Prostate gland (tissue), 2 donors: ENCODE data around the gene LHX4.

Experiments used
- CTCF ChIP-seq, 4 experiments: fragments of 200-600 bp in 2 of 4; fragments of 450-650 bp in 2 of 4; sonication (generic) in 2 of 4; IDR thresholded peaks; 1 replicate in 3 of 4; 2 replicates in 1 of 4; pipeline ENCODE4 v1.5.1; 2016 to 2019; ENCODE audit warnings: antibody characterized with exemption in 4 of 4, mild to moderate bottlenecking in 2 of 4, moderate library complexity in 2 of 4
- POLR2A ChIP-seq: fragments of 450-650 bp; IDR thresholded peaks from one replicate; pipeline ENCODE4 v1.6.1; 2016; ENCODE audit warnings: antibody characterized with exemption, mild to moderate bottlenecking
- POLR2AphosphoS5 ChIP-seq: sonication (generic); formaldehyde crosslinking; IDR thresholded peaks from one replicate; pipeline ENCODE4 v1.6.1; 2017; ENCODE audit warnings: antibody characterized with exemption

DNA sequence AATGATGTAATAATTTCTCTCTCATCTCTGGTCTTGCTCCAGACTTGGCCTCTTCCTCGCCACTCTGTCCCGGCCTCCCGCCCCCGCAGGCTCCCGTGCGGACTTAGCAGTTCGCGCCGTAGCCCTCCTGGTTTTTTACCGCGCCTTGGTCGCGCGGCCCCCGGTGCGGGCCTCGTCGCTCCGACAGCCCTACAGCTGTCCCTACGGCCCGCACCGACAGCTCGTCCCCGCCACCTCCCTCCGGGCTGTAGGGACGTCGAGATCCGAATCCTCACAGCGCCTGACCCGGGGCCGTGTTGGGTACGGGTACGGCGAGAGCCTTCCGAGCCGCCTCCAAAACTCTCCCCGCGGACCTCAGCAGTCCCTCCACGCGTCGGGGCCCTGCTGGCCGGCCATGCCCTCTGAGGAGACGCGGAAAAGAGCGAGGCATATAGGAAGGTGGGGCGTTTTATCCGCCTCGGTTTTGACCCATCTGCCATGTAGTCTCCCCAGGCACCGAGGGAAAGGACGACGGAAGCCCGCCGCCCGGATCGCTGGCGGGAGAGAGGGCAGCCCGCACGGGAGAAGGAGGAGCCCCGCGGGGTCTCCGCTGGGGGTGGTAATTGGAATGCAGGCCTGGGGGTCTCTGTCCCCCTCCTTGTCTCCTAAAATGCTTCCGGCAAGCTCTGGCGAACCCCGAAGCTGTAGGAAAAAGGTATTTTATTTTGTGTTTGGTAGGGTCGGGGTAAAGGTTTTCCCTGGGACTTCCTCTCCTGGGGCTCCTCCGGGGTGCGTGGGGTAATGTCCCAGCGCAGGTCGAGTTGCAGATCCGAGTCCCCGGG lies 3.3 kb downstream of the LHX4 start:
- TF ChIP-seq CTCF (IDR thresholded peaks at IDR 0.05) (no peak), POLR2AphosphoS5 (no peak), POLR2A (no peak)
